ENCODE measurements around the gene CIB4. TPM values are rescaled to one million over a fixed set of nuclear protein-coding genes. Genes with fewer than 3 reads are reported as not detected.
A peak's percentile ranks its signal among the peaks of the same experiment; 100 is the strongest.

Gene CIB4
- total and polyA plus RNA-seq, 2 of the 13 experiments (the other 11 are each of a cell fraction or from before 2014, with no cell fraction given), result not detected

DNA sequence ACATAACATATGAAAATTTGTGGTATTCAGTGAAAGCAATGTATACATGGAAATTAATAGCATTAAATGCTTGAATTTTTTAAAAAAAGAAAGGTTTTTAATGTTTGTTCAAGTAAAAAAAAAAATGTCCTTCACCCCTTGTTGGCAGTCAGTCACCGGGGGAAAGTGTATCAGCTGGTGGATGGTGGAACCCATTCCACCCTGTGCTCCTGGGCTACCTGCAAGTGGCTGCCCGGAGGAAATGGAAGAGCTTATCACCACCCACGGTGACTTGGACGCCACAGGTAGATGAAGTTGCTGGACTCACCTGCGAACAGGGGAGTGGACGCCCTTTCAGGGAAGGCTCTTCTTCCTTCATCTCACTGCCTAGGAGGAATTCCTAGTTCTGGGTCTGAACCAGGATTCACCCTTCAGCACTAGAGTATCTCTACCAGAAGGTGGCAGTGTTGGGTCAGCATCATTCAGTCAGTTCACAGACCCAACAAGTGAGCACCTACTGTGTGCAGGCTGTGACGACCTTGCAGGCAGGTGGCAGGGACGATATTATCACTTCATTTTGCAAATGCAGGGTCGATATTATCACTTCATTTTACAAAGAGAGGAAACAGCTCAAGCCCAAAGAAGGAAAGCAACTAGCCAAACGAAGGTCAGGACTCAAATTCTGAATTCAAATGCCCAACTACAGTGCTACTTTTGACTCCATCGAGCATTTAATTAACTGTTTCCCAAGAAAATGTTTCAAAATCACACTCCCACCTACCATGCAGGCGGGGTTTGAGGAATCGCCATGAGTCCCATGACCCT lies 35.8 kb downstream of the CIB4 start (continued):
- TF ChIP-seq, protein P1, sequence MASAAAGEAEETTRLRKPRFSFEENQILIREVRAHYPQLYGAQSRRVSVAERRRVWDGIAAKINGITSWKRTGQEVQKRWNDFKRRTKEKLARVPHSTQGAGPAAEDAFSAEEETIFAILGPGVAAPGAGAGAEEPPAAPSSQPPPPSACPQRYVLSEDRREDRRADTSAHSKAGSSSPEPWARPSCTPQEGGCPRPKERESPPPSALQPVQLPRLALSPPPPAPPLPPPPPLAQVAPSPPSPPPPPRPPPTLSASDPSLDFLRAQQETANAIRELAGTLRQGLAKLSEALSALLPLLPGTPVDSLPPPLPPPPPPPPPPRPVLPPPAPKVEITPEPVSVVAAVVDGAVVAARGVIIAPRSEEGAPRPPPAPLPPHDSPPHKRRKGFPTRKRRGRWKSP (CRISPR knock-in tag; IDR thresholded peaks at IDR 0.05), result no peak
- TF ChIP-seq, protein P2, sequence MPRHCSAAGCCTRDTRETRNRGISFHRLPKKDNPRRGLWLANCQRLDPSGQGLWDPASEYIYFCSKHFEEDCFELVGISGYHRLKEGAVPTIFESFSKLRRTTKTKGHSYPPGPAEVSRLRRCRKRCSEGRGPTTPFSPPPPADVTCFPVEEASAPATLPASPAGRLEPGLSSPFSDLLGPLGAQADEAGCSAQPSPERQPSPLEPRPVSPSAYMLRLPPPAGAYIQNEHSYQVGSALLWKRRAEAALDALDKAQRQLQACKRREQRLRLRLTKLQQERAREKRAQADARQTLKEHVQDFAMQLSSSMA (CRISPR knock-in tag; IDR thresholded peaks at IDR 0.05), result 0 out of 2 replicates have a peak, but pooled peaks have one; percentile 42
- TF ChIP-seq PCBP1 (IDR thresholded peaks at IDR 0.05; ENCODE audit: borderline replicate concordance, low read depth, low read length), result no peak
- no peak for TF ChIP-seq RBFOX2 (IDR thresholded peaks at IDR 0.05; ENCODE audit: low read depth, low read length)
- 0 out of 2 replicates have a peak, but pooled peaks have one; percentile 30 for TF ChIP-seq ELF3 (CRISPR knock-in tag; IDR thresholded peaks at IDR 0.05)
- TF ChIP-seq AGO2 (optimal IDR thresholded peaks at IDR 0.05; ENCODE audit: low read depth, low read length), result no peak
- TF ChIP-seq, protein P3, sequence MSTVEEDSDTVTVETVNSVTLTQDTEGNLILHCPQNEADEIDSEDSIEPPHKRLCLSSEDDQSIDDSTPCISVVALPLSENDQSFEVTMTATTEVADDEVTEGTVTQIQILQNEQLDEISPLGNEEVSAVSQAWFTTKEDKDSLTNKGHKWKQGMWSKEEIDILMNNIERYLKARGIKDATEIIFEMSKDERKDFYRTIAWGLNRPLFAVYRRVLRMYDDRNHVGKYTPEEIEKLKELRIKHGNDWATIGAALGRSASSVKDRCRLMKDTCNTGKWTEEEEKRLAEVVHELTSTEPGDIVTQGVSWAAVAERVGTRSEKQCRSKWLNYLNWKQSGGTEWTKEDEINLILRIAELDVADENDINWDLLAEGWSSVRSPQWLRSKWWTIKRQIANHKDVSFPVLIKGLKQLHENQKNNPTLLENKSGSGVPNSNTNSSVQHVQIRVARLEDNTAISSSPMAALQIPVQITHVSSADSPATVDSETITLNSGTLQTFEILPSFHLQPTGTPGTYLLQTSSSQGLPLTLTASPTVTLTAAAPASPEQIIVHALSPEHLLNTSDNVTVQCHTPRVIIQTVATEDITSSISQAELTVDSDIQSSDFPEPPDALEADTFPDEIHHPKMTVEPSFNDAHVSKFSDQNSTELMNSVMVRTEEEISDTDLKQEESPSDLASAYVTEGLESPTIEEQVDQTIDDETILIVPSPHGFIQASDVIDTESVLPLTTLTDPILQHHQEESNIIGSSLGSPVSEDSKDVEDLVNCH (CRISPR knock-in tag; IDR thresholded peaks at IDR 0.05), result no peak
- TF ChIP-seq KDM2A (CRISPR knock-in tag; IDR thresholded peaks at IDR 0.05; ENCODE audit: borderline replicate concordance, low read depth), result peak; percentile 51; the same call in 1 of the 2 replicates
- no peak for TF ChIP-seq ZSCAN30 (CRISPR knock-in tag; IDR thresholded peaks at IDR 0.05)
- TF ChIP-seq ZNF160 (CRISPR knock-in tag; IDR thresholded peaks at IDR 0.05), result no peak
- 0 out of 2 replicates have a peak, but pooled peaks have one; percentile 20 for TF ChIP-seq RXRA (CRISPR knock-in tag; IDR thresholded peaks at IDR 0.05)
- TF ChIP-seq ZKSCAN5 (CRISPR knock-in tag; IDR thresholded peaks at IDR 0.05), result no peak
- TF ChIP-seq ZNF232 (CRISPR knock-in tag; IDR thresholded peaks at IDR 0.05; ENCODE audit: borderline replicate concordance), result no peak
- TF ChIP-seq ZNF615 (CRISPR knock-in tag; IDR thresholded peaks at IDR 0.05; ENCODE audit: borderline replicate concordance), result no peak
- TF ChIP-seq, protein P4, sequence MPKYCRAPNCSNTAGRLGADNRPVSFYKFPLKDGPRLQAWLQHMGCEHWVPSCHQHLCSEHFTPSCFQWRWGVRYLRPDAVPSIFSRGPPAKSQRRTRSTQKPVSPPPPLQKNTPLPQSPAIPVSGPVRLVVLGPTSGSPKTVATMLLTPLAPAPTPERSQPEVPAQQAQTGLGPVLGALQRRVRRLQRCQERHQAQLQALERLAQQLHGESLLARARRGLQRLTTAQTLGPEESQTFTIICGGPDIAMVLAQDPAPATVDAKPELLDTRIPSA (CRISPR knock-in tag; IDR thresholded peaks at IDR 0.05; ENCODE audit: borderline replicate concordance), result no peak
- TF ChIP-seq SP140L (CRISPR knock-in tag; IDR thresholded peaks at IDR 0.05; ENCODE audit: borderline replicate concordance), result no peak
- no peak for TF ChIP-seq ZNF672 (CRISPR knock-in tag; IDR thresholded peaks at IDR 0.05)
- no peak for TF ChIP-seq MEIS2 (CRISPR knock-in tag; IDR thresholded peaks at IDR 0.05)
- no peak for TF ChIP-seq ZNF557 (CRISPR knock-in tag; IDR thresholded peaks at IDR 0.05)
- no peak for TF ChIP-seq ZNF354B (CRISPR knock-in tag; IDR thresholded peaks at IDR 0.05)
- no peak for TF ChIP-seq ZNF7 (CRISPR knock-in tag; IDR thresholded peaks at IDR 0.05)
- no peak for TF ChIP-seq HNF4A (CRISPR knock-in tag; IDR thresholded peaks at IDR 0.05)
- TF ChIP-seq REL (CRISPR knock-in tag; conservative IDR thresholded peaks at IDR 0.05), result no peak
- TF ChIP-seq RAD51 (IDR thresholded peaks at IDR 0.05; ENCODE audit: borderline replicate concordance), result no peak
- TF ChIP-seq DMAP1 (CRISPR knock-in tag; IDR thresholded peaks at IDR 0.05), result no peak
- TF ChIP-seq KLF6 (CRISPR knock-in tag; IDR thresholded peaks at IDR 0.05), result no peak
- no peak for TF ChIP-seq KLF9 (CRISPR knock-in tag; IDR thresholded peaks at IDR 0.05; ENCODE audit: low read depth)
- no peak for TF ChIP-seq DNMT1 (CRISPR knock-in tag; IDR thresholded peaks at IDR 0.05)
- no peak for TF ChIP-seq RFXAP (CRISPR knock-in tag; IDR thresholded peaks at IDR 0.05; ENCODE audit: borderline replicate concordance)

All from HepG2 (cell line).